NB4 (cell line): ENCODE measurements around the gene KIF7.

Source experiments
- POLR2A ChIP-seq: IDR thresholded peaks from 2 replicates; pipeline ENCODE4 v1.6.1; 2011; ENCODE audit warnings: mild to moderate bottlenecking; ENCODE audit not compliant: insufficient read length; ENCODE audit errors: extremely low read depth
- TF ChIP-seq, protein P1 (sequence below): IDR thresholded peaks from one replicate; pipeline ENCODE4 v1.5.1; 2012; ENCODE audit warnings: low read depth, low read length

GRCh38 chr15:89633585-89633984 is 21.7 kb downstream of the KIF7 start:
- TF ChIP-seq, protein P1, sequence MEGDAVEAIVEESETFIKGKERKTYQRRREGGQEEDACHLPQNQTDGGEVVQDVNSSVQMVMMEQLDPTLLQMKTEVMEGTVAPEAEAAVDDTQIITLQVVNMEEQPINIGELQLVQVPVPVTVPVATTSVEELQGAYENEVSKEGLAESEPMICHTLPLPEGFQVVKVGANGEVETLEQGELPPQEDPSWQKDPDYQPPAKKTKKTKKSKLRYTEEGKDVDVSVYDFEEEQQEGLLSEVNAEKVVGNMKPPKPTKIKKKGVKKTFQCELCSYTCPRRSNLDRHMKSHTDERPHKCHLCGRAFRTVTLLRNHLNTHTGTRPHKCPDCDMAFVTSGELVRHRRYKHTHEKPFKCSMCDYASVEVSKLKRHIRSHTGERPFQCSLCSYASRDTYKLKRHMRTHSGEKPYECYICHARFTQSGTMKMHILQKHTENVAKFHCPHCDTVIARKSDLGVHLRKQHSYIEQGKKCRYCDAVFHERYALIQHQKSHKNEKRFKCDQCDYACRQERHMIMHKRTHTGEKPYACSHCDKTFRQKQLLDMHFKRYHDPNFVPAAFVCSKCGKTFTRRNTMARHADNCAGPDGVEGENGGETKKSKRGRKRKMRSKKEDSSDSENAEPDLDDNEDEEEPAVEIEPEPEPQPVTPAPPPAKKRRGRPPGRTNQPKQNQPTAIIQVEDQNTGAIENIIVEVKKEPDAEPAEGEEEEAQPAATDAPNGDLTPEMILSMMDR, result no peak
- no peak for TF ChIP-seq POLR2A
